Sigmoid colon (tissue), 4 donors: ENCODE data around the gene PRG2.

Experiments
- EP300 ChIP-seq, 4 donors: sonication (generic); formaldehyde crosslinking; IDR thresholded peaks; one replicate each; pipeline ENCODE4 v1.6.1; 2017; ENCODE audit warnings: antibody characterized with exemption in 4 of 4
- POLR2A ChIP-seq, 2 donors: fragments of 450-650 bp; IDR thresholded peaks; one replicate each; pipeline ENCODE4 v1.6.1; 2016; ENCODE audit warnings: antibody characterized with exemption in 2 of 2, mild to moderate bottlenecking in 2 of 2, moderate library complexity in 2 of 2
- TF ChIP-seq, protein P1 (sequence below), 4 experiments: fragments of 450-650 bp in 3 of 4; fragments of 200-600 bp in 1 of 4; IDR thresholded peaks; one replicate each; pipeline ENCODE4 v1.5.1; 2016 to 2019; ENCODE audit warnings: antibody characterized with exemption in 4 of 4, mild to moderate bottlenecking in 3 of 4, moderate library complexity in 2 of 4

DNA sequence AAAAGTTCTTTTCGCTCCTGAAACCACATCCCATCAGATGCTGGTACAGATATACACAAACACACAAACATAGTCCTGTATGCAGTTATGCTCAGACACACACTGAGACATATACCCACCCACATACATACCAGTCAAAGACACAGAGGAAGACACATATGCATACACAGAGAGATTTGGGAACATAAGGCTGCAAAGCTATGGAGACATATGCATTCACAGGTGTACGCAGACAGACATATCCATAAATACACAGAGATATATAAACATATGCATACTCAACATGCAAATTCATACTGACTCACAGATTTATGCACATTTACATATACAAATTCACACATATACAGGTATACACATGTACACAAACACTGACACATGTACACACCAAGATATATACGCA lies 15.5 kb downstream of the PRG2 start:
- TF ChIP-seq POLR2A (IDR thresholded peaks at IDR 0.05) (no peak), EP300 (IDR thresholded peaks at IDR 0.05) (no peak)
- TF ChIP-seq, protein P1, sequence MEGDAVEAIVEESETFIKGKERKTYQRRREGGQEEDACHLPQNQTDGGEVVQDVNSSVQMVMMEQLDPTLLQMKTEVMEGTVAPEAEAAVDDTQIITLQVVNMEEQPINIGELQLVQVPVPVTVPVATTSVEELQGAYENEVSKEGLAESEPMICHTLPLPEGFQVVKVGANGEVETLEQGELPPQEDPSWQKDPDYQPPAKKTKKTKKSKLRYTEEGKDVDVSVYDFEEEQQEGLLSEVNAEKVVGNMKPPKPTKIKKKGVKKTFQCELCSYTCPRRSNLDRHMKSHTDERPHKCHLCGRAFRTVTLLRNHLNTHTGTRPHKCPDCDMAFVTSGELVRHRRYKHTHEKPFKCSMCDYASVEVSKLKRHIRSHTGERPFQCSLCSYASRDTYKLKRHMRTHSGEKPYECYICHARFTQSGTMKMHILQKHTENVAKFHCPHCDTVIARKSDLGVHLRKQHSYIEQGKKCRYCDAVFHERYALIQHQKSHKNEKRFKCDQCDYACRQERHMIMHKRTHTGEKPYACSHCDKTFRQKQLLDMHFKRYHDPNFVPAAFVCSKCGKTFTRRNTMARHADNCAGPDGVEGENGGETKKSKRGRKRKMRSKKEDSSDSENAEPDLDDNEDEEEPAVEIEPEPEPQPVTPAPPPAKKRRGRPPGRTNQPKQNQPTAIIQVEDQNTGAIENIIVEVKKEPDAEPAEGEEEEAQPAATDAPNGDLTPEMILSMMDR (IDR thresholded peaks at IDR 0.05) = no peak
